ENCODE measurements around the gene KIF3A. TPM values are rescaled to one million over a fixed set of nuclear protein-coding genes. Genes with fewer than 3 reads are reported as not detected.

Gene KIF3A
- total RNA-seq, 1 donor from 2014 or later: 25.4 TPM

- H3K9me3 Mint-ChIP-seq (ENCODE audit: unreplicated experiment): no peaks in the 10 kb centered on the region
- peaks cover 37% of the 10 kb centered on the region for H3K27me3 Mint-ChIP-seq (ENCODE audit: low read depth, unreplicated experiment)
- Histone ChIP-seq H3K27ac (ENCODE audit: low read depth, low read length) (no peak within 1 kb of the TSS), H3K4me1 (ENCODE audit: insufficient read depth, low read length) (peaks cover 2% of the 10 kb centered on the region), H2AFZ (ENCODE audit: low read depth, low read length) (no peak within 1 kb of the TSS), H3K9me3 (ENCODE audit: insufficient read depth, low read depth, low read length) (no peaks in the 10 kb centered on the region), H3K27me3 (ENCODE audit: insufficient read depth, low read length) (no peaks in the 10 kb centered on the region), H3K9ac (ENCODE audit: low read length) (no peak within 1 kb of the TSS), H3K4me2 (ENCODE audit: low read length) (no peak within 1 kb of the TSS), H3K4me3 (ENCODE audit: insufficient read depth, low read depth, low read length) (no peak within 1 kb of the TSS), H3K36me3 (ENCODE audit: insufficient read depth, low read length) (no peaks in the 10 kb centered on the region), H4K20me1 (ENCODE audit: insufficient read depth, low read length) (no peaks in the 10 kb centered on the region), H3K79me2 (ENCODE audit: insufficient read depth, low read length) (no peaks in the 10 kb centered on the region)
- TF ChIP-seq CTCF (IDR thresholded peaks at IDR 0.05; ENCODE audit: insufficient read depth, low read depth, low read length): no peak
- no peaks in the 10 kb centered on the region for H3K36me3 Mint-ChIP-seq (ENCODE audit: low read depth, unreplicated experiment)
- no peak for DNase-seq (ENCODE audit: low read depth)
- H3K4me3 Mint-ChIP-seq (ENCODE audit: unreplicated experiment): no peak within 1 kb of the TSS
- no peak within 1 kb of the TSS for H3K27ac Mint-ChIP-seq (ENCODE audit: unreplicated experiment)
- FAIRE-seq: no peak
- H3K4me1 Mint-ChIP-seq (ENCODE audit: low read depth, unreplicated experiment): peaks cover 18% of the 10 kb centered on the region
Measured at GRCh38 chr5:132657676-132658380, 79.5 kb downstream of the KIF3A start, which contains the start of gene IL13. IL13 (plus strand) TSS chr5:132658173; CDS start chr5:132658187, 14 bp downstream.

GRCh38 chr5:132656774-132657355 lies 80.5 kb downstream of the KIF3A start:
- no peak overlapping the region for H3K4me3 Mint-ChIP-seq (ENCODE audit: unreplicated experiment)
- no peaks in the 10 kb centered on the region for H3K36me3 Mint-ChIP-seq (ENCODE audit: low read depth, unreplicated experiment)
- no peak for DNase-seq (ENCODE audit: low read depth)
- H3K27me3 ChIP-seq (ENCODE audit: insufficient read depth, low read length): no peaks in the 10 kb centered on the region
- no peak for FAIRE-seq
- H3K9me3 Mint-ChIP-seq (ENCODE audit: unreplicated experiment): no peaks in the 10 kb centered on the region
- H3K79me2 ChIP-seq (ENCODE audit: insufficient read depth, low read length): no peaks in the 10 kb centered on the region
- H3K27ac Mint-ChIP-seq (ENCODE audit: unreplicated experiment): no peak overlapping the region
- no peak overlapping the region for H3K27ac ChIP-seq (ENCODE audit: low read depth, low read length)
- H3K4me2 ChIP-seq (ENCODE audit: low read length): peak overlapping the region; percentile 87
- peaks cover 2% of the 10 kb centered on the region for H3K4me1 ChIP-seq (ENCODE audit: insufficient read depth, low read length)
- peak overlapping the region; percentile 38 for H3K9ac ChIP-seq (ENCODE audit: low read length)
- no peak for TF ChIP-seq CTCF (IDR thresholded peaks at IDR 0.05; ENCODE audit: insufficient read depth, low read depth, low read length)
- TF ChIP-seq EZH2 (IDR thresholded peaks at IDR 0.05; ENCODE audit: insufficient read depth, low read length): no peak
- H4K20me1 ChIP-seq (ENCODE audit: insufficient read depth, low read length): no peaks in the 10 kb centered on the region
- peaks cover 37% of the 10 kb centered on the region for H3K27me3 Mint-ChIP-seq (ENCODE audit: low read depth, unreplicated experiment)
- no peaks in the 10 kb centered on the region for H3K9me3 ChIP-seq (ENCODE audit: insufficient read depth, low read depth, low read length)
- peak overlapping the region; percentile 87 for H2AFZ ChIP-seq (ENCODE audit: low read depth, low read length)
- H3K36me3 ChIP-seq (ENCODE audit: insufficient read depth, low read length): no peaks in the 10 kb centered on the region
- peak overlapping the region; percentile 49 for H3K4me3 ChIP-seq (ENCODE audit: insufficient read depth, low read depth, low read length)
- H3K4me1 Mint-ChIP-seq (ENCODE audit: low read depth, unreplicated experiment): peaks cover 16% of the 10 kb centered on the region

All from astrocyte (in vitro differentiated cells and primary cell).